K562 (cell line): ENCODE measurements around the gene B3GALT5.

ENCODE experiments used
- ETV1 ChIP-seq: fragments of 450-650 bp; conservative IDR thresholded peaks from 2 replicates; pipeline ENCODE4 v1.6.1; 2016; ENCODE audit warnings: missing genetic modification characterization, control low read depth, low read depth, missing compliant biosample characterization
- MITF ChIP-seq: IDR thresholded peaks from 2 replicates; pipeline ENCODE4 v1.6.1; 2014; ENCODE audit warnings: antibody characterized with exemption
- MTA3 ChIP-seq: fragments of 450-650 bp; formaldehyde crosslinking; IDR thresholded peaks from 2 replicates; pipeline ENCODE4 v1.6.1; 2017; ENCODE audit warnings: mild to moderate bottlenecking, borderline replicate concordance
- POLR2A ChIP-seq: fragments of 450-650 bp; conservative IDR thresholded peaks from 2 replicates; pipeline ENCODE4 v1.6.1; 2016
- POLR2AphosphoS5 ChIP-seq: IDR thresholded peaks from 2 replicates; pipeline ENCODE4 v1.6.1; 2011; ENCODE audit warnings: mild to moderate bottlenecking, low read depth, low read length, moderate library complexity; ENCODE audit not compliant: control insufficient read depth, insufficient read depth
- RBM17 ChIP-seq: fragments of 200-400 bp; formaldehyde crosslinking; IDR thresholded peaks from 2 replicates; pipeline ENCODE4 v1.6.1; 2017; ENCODE audit warnings: low read depth, mild to moderate bottlenecking, low read length, borderline replicate concordance
- REST ChIP-seq, 2 experiments: fragments of 450-650 bp; formaldehyde crosslinking in 1 of 2; IDR thresholded peaks; 2 replicates each; pipeline versions ENCODE4 v1.4.0 to v1.6.1; 2014 to 2020; ENCODE audit warnings: mild to moderate bottlenecking in 2 of 2, borderline replicate concordance in 1 of 2, low read depth in 1 of 2
- SMAD3 ChIP-seq: fragments of 450-650 bp; formaldehyde crosslinking; conservative IDR thresholded peaks from 2 replicates; pipeline ENCODE4 v1.4.0; 2020; ENCODE audit warnings: mild to moderate bottlenecking
- SMAD4 ChIP-seq: fragments of 250-450 bp; sonication (Bioruptor Pico); conservative IDR thresholded peaks from 2 replicates; pipeline ENCODE4 v1.8.0; 2021; ENCODE audit warnings: inconsistent platforms, mild to moderate bottlenecking, moderate library complexity
- ZNF324 ChIP-seq: fragments of 250-450 bp; sonication (Bioruptor Pico); IDR thresholded peaks from 2 replicates; pipeline ENCODE4 v1.4.0; 2020; ENCODE audit warnings: mild to moderate bottlenecking
- ZNF77 ChIP-seq: fragments of 250-450 bp; sonication (Bioruptor Pico); IDR thresholded peaks from 2 replicates; pipeline ENCODE4 v1.5.0; 2020
- TF ChIP-seq, protein P1 (sequence below): fragments of 200-800 bp; sonication (Bioruptor generic); IDR thresholded peaks from 2 replicates; pipeline ENCODE4 v1.6.1; 2017; ENCODE audit warnings: missing genetic modification characterization, missing compliant biosample characterization

- TF ChIP-seq MITF (no peak), POLR2A (no peak), ZNF77 (CRISPR knock-in tag) (no peak), MTA3 (no peak), POLR2AphosphoS5 (no peak), ZNF324 (CRISPR knock-in tag) (no peak), RBM17 (no peak), ETV1 (tag) (no peak), REST (IDR thresholded peaks at IDR 0.05; ENCODE audit: borderline replicate concordance) (no peak), REST (CRISPR knock-in tag; IDR thresholded peaks at IDR 0.05; ENCODE audit: low read depth) (no peak), SMAD4 (CRISPR knock-in tag) (no peak), SMAD3 (CRISPR knock-in tag) (no peak)
- TF ChIP-seq, protein P1, sequence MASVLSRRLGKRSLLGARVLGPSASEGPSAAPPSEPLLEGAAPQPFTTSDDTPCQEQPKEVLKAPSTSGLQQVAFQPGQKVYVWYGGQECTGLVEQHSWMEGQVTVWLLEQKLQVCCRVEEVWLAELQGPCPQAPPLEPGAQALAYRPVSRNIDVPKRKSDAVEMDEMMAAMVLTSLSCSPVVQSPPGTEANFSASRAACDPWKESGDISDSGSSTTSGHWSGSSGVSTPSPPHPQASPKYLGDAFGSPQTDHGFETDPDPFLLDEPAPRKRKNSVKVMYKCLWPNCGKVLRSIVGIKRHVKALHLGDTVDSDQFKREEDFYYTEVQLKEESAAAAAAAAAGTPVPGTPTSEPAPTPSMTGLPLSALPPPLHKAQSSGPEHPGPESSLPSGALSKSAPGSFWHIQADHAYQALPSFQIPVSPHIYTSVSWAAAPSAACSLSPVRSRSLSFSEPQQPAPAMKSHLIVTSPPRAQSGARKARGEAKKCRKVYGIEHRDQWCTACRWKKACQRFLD, result no peak
Observed at GRCh38 chr21:39686646-39687468, 74.1 kb downstream of the B3GALT5 start.
